HG03064 (cell line): ENCODE data around the gene HAGHL.

Source experiments
- ATAC-seq: cut with Tn5 transposase; IDR thresholded peaks from one replicate; pipeline ENCODE4 v1.9.1; 2021; ENCODE audit warnings: low read depth; ENCODE audit not compliant: unreplicated experiment

Gene HAGHL

GRCh38 chr16:726438-727290 is at the start of gene HAGHL, which contains the start of gene CCDC78:
HAGHL (plus strand) TSS chr16:727106; CDS start chr16:727510, 404 bp downstream.
CCDC78 (minus strand) TSS chr16:726443; CDS start chr16:726367, 76 bp downstream.
- ATAC-seq = no peak

DNA sequence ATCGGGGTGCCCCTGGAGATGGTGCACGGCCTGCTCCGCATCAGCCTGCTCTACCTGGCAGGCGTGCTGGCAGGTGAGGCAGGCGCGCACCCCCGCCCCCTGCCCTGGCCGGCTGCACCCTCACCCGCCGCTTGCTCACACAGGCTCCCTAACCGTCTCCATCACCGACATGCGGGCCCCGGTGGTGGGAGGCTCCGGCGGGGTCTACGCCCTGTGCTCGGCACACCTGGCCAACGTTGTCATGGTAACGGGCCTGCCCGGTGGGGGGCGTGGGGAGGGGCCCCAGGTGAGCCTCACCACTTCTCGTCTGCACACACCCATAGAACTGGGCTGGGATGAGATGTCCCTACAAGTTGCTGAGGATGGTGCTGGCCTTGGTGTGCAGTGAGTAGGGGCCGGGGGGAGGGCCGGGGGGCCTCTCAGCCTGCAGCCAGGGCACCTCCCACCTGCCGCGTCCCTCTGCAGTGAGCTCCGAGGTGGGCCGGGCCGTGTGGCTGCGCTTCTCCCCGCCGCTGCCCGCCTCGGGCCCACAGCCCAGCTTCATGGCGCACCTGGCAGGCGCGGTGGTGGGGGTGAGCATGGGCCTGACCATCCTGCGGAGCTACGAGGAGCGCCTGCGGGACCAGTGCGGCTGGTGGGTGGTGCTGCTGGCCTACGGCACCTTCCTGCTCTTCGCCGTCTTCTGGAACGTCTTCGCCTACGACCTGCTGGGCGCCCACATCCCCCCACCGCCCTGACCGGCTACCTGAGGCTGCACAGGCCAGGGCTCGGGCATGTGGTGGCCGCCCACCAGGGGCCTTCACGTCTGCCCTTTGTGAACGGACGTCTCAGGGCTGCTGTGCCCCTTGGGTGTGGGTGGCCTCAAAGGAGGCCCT is 49.4 kb upstream of the HAGHL start:
- ATAC-seq = no peak

GRCh38 chr16:678209-678857 is 48.6 kb upstream of the HAGHL start:
- no peak for ATAC-seq

DNA sequence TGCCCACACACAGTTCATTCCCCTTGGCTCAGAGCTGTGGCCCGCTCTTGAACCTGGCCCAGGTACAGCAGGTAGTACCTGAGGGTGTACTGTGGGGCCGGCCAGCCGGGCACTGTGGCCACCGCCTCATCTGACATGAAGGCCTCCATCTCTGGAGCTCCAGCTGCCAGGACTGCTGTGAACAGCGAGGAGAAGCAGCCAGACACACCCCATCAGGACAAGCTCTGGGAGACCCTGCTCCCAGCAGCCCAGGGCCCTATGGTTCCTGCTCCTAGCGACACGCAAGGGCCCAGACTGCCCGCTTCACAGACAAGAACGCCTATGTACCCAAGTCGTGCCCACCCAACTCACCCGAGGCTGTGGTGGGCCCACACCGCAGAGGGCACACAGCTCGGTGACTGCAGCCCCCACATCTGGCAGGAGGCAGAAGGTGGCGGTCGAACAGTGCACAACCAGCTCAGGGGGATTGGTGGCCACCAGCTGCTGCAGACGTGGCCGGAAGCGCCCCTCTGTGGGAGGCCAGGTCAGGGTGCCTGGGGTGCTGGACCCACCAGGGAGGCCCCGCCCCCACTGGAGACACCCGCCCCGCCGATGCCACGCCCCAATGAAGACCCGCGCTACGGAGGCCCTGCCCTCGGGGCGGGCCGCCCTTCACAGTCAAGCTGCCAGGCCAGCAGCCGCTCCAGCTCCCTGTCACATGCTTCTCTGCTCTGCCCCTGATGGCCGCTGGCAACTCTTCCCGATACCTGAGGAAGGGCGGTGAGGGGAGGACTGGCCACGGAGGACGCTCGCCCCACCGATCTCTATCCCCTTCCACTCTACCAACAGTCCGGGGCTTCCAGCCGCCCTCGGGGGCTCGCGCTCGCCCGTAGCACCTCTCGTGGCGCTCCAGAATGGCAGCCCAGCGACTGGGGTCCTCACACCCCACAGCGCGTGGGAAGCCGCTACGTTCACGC is 47.8 kb upstream of the HAGHL start:
- ATAC-seq = no peak

DNA sequence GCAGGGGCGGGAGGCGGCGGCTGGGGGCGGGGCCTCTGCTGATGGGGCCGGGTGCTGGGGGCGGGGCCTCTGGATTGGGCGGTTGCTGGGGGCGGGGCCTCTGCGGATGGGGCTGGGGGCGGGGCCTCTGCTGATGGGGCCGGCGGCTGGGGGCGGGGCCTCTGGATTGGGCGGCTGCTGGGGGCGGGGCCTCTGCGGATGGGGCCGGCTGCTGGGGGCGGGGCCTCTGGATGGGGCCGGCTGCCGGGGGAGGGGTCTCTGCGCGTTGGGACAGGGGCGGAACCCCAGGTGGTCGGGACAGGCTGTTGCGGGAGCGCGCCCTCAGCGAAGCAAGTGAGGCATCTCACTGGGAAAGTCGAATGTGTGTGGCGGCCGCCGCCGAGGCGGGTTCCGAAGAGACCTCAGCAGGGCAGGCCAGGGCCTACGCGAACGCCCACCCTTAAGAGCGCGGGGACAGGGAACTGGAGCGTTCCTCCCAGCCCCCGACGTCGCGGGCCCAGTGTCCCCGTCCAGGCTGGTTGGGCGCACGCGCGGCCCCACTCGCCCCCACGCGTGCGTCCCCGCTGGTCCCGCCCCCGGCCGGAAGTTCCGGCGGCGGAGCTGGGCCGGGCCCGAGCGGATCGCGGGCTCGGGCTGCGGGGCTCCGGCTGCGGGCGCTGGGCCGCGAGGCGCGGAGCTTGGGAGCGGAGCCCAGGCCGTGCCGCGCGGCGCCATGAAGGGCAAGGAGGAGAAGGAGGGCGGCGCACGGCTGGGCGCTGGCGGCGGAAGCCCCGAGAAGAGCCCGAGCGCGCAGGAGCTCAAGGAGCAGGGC is 46.9 kb upstream of the HAGHL start, which contains the start of gene STUB1:
Gene STUB1 (plus strand): TSS at position 597 of the 811 bp plus-strand sequence. CDS start 116 bp downstream, at position 713.
- no peak for ATAC-seq

DNA sequence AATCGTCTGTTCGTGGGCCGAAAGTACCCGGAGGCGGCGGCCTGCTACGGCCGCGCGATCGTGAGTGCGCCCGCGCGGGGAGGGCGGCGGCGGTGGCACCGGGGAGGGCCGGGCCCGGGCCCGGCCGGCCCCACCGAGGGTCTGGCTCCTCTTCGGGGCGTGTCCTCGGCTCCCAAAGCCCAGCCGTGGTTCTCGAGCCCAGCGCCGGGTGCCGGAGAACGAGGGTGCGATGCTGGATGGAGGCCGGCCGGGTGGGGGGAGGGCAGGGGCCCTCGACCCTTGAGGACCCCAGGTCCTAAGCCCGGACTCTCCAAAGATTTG is 46.3 kb upstream of the HAGHL start:
- ATAC-seq = no peak

DNA sequence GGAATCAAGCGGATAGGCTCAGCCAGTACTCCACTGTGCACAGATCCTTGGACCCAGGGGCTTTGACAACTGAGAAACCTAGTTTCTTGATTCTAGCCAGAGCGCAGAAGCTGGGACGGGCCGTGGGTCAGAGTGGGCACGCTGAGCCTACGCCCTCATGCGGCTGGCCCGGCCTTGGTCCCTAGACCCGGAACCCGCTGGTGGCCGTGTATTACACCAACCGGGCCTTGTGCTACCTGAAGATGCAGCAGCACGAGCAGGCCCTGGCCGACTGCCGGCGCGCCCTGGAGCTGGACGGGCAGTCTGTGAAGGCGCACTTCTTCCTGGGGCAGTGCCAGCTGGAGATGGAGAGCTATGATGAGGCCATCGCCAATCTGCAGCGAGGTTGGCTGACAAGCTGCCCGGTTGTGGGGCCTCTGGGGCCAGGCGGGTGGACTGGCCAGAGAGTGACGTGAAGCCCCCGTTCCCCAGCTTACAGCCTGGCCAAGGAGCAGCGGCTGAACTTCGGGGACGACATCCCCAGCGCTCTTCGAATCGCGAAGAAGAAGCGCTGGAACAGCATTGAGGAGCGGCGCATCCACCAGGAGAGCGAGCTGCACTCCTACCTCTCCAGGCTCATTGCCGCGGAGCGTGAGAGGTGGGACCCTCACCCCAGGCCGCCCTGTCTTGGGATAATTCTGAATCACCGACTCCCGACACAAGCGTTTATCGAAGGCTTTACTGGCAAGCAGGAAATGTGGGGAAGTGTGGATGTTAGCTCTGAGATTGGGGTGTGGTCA is 45.8 kb upstream of the HAGHL start:
- ATAC-seq = no peak

DNA sequence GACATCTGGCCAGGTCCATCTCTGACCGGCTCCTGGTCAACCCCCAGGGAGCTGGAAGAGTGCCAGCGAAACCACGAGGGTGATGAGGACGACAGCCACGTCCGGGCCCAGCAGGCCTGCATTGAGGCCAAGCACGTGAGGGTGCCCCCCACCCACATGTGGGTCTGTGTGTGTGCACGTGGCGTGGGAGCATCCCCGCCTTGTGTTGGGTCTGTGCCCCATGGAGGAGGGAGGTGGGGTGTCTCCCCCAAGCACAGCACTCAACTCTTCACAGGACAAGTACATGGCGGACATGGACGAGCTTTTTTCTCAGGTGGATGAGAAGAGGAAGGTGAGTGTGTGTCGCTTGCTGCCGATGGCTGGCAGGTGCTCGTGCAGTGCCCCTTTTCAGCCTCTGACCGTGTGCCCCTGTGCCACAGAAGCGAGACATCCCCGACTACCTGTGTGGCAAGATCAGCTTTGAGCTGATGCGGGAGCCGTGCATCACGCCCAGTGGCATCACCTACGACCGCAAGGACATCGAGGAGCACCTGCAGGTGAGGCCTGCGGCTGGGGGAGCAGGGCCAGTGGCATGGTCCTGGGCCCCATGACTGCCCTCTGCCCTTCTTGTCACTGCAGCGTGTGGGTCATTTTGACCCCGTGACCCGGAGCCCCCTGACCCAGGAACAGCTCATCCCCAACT is 45.0 kb upstream of the HAGHL start:
- ATAC-seq = no peak

- no peak for ATAC-seq
Measured at GRCh38 chr16:682493-683395, 44.2 kb upstream of the HAGHL start.

DNA sequence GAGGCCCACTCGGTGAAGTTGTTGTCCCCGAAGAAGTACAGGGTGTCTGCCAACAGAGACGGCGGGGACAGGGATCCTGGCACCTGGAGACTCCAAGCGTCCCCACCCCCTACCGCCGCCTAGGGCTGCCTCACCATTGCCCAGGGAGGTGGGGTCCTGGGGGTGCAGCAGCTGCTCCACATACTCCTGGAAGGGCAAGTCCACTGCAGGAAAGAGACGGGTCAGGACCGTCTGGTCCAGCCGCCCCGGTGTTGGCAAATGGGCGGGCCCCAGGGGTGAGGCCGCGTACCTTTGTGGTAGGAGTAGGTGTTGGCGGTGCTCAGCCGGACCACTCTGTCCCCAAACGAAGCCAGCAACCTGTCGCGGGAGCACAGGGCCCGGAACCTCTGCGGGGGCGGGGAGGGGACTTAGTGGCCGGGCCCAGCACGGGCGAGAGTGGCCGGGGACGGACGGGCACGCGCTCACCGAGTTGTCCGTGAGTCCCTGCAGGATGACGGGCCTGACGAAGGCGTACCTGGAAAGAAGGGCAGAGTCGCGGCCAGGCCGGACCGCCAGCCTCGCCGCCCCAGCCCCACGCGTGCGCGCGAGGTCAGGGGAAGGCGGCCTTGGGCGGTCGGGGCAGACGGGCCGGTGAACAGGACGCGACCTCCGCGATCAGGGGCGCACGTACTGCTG is 43.4 kb upstream of the HAGHL start:
- peak; percentile 1 for ATAC-seq

DNA sequence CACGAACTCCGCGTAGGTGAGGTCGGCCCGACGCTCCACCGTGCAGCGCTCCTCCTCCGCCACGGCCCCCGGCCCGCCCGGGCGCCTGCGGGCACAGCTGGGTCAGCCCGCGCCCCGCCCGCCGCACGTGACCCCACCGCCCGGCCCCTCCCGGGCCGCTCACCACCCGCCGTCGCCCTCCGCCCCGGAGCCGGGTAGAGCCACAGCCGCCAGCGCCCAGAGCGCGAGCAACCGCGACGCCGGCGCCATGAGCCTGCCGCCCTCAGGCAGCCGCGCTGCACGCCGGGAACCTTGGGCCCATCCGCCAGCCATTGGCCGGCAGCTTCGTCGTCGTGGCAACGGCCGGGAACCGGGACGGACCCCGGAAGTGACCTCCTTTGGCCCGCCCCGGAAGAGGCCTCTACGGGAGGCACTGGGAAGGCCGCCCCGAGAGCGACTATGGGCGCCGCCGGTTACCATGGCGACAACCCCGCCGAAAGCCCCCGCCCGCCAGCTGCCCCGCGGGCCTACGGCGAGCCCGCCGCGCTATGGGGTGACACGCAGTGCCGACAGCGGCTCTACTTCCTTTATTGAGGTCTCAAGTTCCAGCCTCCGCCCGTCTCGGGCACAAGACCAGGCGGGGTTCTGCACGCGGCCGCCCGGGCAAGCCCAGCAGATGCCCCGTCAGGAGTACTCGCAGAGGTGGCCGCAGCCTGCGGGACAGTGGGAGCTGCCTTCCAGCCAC is 42.7 kb upstream of the HAGHL start, which contains the start of gene JMJD8:
Gene JMJD8 (minus strand): TSS at position 264 of the 724 bp plus-strand sequence. CDS start 15 bp downstream, at position 249.
- peak; percentile 42 for ATAC-seq

GRCh38 chr16:684961-685696 is 41.8 kb upstream of the HAGHL start:
- ATAC-seq = no peak

- ATAC-seq = no peak
Measured at GRCh38 chr16:685967-686366, 40.9 kb upstream of the HAGHL start.

DNA sequence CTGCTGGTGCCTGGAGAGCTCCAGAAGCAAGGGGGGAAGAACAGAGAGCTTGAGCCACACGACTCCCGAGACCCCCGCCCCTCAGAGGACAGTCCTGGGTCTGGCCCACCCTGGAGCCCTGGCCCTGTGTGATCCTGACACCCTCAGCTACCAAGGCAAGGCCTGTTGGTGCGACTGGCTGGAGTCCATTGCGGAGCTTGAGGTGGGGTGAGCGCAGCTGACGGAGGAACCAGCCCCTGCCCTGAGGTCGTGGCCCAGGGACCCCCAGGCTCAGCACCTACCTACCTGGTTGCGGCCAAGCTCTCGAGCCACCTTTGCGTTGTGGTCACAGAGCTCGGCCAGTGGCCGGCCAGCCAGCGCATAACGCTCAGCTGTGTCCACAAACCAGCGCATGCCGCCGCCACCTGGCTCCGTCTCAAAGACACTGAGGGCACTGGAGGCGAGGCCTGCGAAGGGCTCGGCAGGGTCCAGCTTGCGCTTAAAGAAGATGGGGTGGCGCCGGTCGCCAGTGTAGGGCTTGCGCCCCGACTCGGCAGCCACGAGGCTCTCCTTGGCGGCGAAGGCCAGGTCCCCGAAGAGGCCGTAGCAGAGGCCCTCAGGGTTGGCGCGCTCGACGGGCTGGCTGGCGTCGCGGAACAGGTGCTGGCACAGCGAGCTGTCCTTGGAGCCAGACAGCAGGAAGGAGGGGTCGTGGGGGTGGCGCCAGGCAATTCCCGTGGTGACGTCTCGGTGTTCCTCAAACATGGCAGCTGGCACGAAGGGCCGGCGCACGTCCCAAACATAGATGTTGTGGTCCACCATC is 40.2 kb upstream of the HAGHL start:
- no peak for ATAC-seq
